MM.1S (cell line): ENCODE data around the gene EXOSC5.

Source experiments
- EZH2 ChIP-seq: fragments of 300-600 bp; sonication (generic); optimal IDR thresholded peaks from 2 replicates; pipeline ENCODE3; 2017; ENCODE audit warnings: low read depth, mild to moderate bottlenecking, antibody characterized with exemption, low read length, mixed read lengths
- TF ChIP-seq, protein P1 (sequence below): fragments of 300-600 bp; sonication (generic); IDR thresholded peaks from 2 replicates; pipeline ENCODE4 v1.5.1; 2016; ENCODE audit warnings: antibody characterized with exemption, low read length, mixed read lengths

DNA sequence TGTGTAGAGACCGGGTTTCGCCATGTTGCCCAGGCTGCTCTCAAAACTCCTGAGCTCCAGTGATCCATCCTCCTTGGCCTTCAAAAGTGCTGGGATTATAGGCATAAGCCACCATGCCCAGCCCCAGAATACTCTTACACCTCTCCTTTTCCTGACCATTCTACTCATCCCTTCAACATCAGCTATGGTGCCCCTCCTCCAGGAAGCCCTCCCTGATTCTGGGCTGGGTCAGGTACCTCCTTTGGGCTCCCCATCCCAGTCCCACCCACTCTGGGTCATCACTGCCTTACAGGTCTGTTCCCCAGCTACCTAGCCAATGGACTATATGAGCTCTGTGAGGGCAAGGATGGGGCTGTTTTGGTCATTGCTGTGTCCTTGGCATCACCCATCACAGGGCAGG, 53.0 kb downstream of the EXOSC5 start:
- TF ChIP-seq, protein P1, sequence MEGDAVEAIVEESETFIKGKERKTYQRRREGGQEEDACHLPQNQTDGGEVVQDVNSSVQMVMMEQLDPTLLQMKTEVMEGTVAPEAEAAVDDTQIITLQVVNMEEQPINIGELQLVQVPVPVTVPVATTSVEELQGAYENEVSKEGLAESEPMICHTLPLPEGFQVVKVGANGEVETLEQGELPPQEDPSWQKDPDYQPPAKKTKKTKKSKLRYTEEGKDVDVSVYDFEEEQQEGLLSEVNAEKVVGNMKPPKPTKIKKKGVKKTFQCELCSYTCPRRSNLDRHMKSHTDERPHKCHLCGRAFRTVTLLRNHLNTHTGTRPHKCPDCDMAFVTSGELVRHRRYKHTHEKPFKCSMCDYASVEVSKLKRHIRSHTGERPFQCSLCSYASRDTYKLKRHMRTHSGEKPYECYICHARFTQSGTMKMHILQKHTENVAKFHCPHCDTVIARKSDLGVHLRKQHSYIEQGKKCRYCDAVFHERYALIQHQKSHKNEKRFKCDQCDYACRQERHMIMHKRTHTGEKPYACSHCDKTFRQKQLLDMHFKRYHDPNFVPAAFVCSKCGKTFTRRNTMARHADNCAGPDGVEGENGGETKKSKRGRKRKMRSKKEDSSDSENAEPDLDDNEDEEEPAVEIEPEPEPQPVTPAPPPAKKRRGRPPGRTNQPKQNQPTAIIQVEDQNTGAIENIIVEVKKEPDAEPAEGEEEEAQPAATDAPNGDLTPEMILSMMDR, result no peak
- TF ChIP-seq EZH2, result no peak
